Measurements from ENCODE around the gene RANGRF.
"Not testable (repeated sequence)": the region's sequence is repeated elsewhere in the genome, so short reads cannot be mapped to it uniquely, and the experiment has no call there.

Gene RANGRF

GRCh38 chr17:8288336-8289102 lies at the start of gene RANGRF:
RANGRF (plus strand) TSS chr17:8288670; CDS start chr17:8288789, 119 bp downstream.
- peak; percentile 88 for DNase-seq

GRCh38 chr17:8243827-8244226 lies 44.6 kb upstream of the RANGRF start:
- DNase-seq = peak; percentile 15

GRCh38 chr17:8244768-8245167 lies 43.7 kb upstream of the RANGRF start:
- DNase-seq = no peak

- DNase-seq = peak; percentile 97
These were observed 39.5 kb upstream of the RANGRF start, which contains the start of gene PFAS for GRCh38 chr17:8248751-8249607. PFAS (plus strand) TSS chr17:8249289; CDS start chr17:8253938, 4,649 bp downstream.

- peak; percentile 7 for DNase-seq
These were observed 38.6 kb upstream of the RANGRF start for GRCh38 chr17:8249621-8250500.

- not testable (repeated sequence) for DNase-seq
These were observed 37.1 kb upstream of the RANGRF start for GRCh38 chr17:8251411-8251810.

- no peak for DNase-seq
These were observed 34.7 kb upstream of the RANGRF start for GRCh38 chr17:8253801-8254200.

GRCh38 chr17:8254881-8255280 lies 33.6 kb upstream of the RANGRF start:
- DNase-seq = no peak

GRCh38 chr17:8255499-8255898 lies 33.0 kb upstream of the RANGRF start:
- DNase-seq = no peak

GRCh38 chr17:8256291-8256690 lies 32.2 kb upstream of the RANGRF start:
- DNase-seq = no peak

- no peak for DNase-seq
These were observed 31.8 kb upstream of the RANGRF start for GRCh38 chr17:8256691-8257090.

- DNase-seq = no peak
These were observed 30.7 kb upstream of the RANGRF start for GRCh38 chr17:8257801-8258200.

GRCh38 chr17:8264320-8264719 lies 24.1 kb upstream of the RANGRF start:
- no peak for DNase-seq

GRCh38 chr17:8264836-8265542 lies 23.5 kb upstream of the RANGRF start:
- DNase-seq = no peak

- DNase-seq = no peak
These were observed 21.6 kb upstream of the RANGRF start for GRCh38 chr17:8266648-8267479.

- no peak for DNase-seq
These were observed 20.9 kb upstream of the RANGRF start for GRCh38 chr17:8267480-8268147.

GRCh38 chr17:8268550-8269298 lies 19.7 kb upstream of the RANGRF start:
- no peak for DNase-seq

GRCh38 chr17:8272421-8272820 lies 16.0 kb upstream of the RANGRF start:
- DNase-seq = no peak

- no peak for DNase-seq
These were observed 14.5 kb upstream of the RANGRF start for GRCh38 chr17:8273884-8274444.

- no peak for DNase-seq
These were observed 13.7 kb upstream of the RANGRF start for GRCh38 chr17:8274816-8275215.
